GM12878 (cell line): Measurements from ENCODE around the gene SLCO3A1. TPM values are rescaled to one million over a fixed set of nuclear protein-coding genes. Genes with fewer than 3 reads are reported as not detected.

Source experiments
- ATAC-seq: fragments of 200-7000 bp; cut with Tn5 transposase; 3 replicates; pipeline ENCODE4 v1.9.1; 2020; ENCODE audit warnings: mild to moderate bottlenecking, moderate library complexity
- BruUV-seq: library from RNA; stranded (reverse); fragments of 400-500 nt; replicated peaks from 2 replicates; lab custom pipeline; 2021; lab: Mats Ljungman, UMichigan
- CTCF ChIA-PET: fragments of 300-600 bp; sonication (Branson Sonifier 250); formaldehyde crosslinking; extraction: SDS; loops from one replicate; lab custom pipeline; 2021; ENCODE audit warnings: inconsistent platforms; lab: Yijun Ruan, JAX
- POLR2A ChIA-PET: fragments of 350-600 bp; formaldehyde crosslinking; extraction: SDS; loops from one replicate; lab custom pipeline; 2021; ENCODE audit warnings: inconsistent platforms; lab: Charles Lee
- RAD21 ChIA-PET: fragments of 300-600 bp; sonication (Branson Sonifier 250); formaldehyde crosslinking; loops from one replicate; lab custom pipeline; 2023; ENCODE audit warnings: antibody characterized with exemption; ENCODE audit not compliant: unreplicated experiment; lab: Charles Lee
- SMC1A ChIA-PET: fragments of 300-600 bp; sonication (Branson Sonifier 250); formaldehyde crosslinking; loops from one replicate; lab custom pipeline; 2023; ENCODE audit not compliant: unreplicated experiment, uncharacterized antibody; lab: Charles Lee
- DNase-seq: peaks from one replicate; pipeline ENCODE4 v3.0.0-alpha.2; 2011; ENCODE audit warnings: low read depth, low spot score
- FAIRE-seq: peaks from 3 replicates; lab custom pipeline; 2011; peaks lifted over from hg19 to GRCh38; lab: Jason Lieb, UNC
- H2AFZ ChIP-seq: 2 replicates; pipeline ENCODE4 v1.6.0; 2011; ENCODE audit warnings: low read depth, low read length, control low read depth; ENCODE audit not compliant: control insufficient read depth
- H3K27ac ChIP-seq: 2 replicates; pipeline ENCODE4 v1.5.1; 2011; ENCODE audit warnings: control low read depth; ENCODE audit not compliant: control insufficient read depth, insufficient read depth
- H3K27me3 ChIP-seq, 2 experiments: replicated peaks in 1 of 2; 2 replicates each; pipeline versions ENCODE4 v1.6.0 to v1.6.1; 2011; ENCODE audit warnings: low read length in 1 of 2; ENCODE audit not compliant: control insufficient read depth in 2 of 2, insufficient read depth in 2 of 2
- H3K36me3 ChIP-seq, 2 experiments: 2 replicates each; pipeline ENCODE4 v1.5.1; 2011; ENCODE audit warnings: low read length in 1 of 2; ENCODE audit not compliant: control insufficient read depth in 2 of 2, insufficient read depth in 2 of 2
- H3K4me1 ChIP-seq: 2 replicates; pipeline ENCODE4 v1.6.1; 2011; ENCODE audit warnings: mild to moderate bottlenecking, low read length, moderate library complexity, mixed read lengths; ENCODE audit not compliant: control insufficient read depth, insufficient read depth
- H3K4me2 ChIP-seq: 2 replicates; pipeline ENCODE4 v1.6.0; 2011; ENCODE audit warnings: control low read depth; ENCODE audit not compliant: control insufficient read depth, insufficient read depth
- H3K4me3 ChIP-seq: fragments of 200-600 bp; sonication (generic); 2 replicates; pipeline ENCODE4 v1.5.1; 2016
- H3K79me2 ChIP-seq: 2 replicates; pipeline ENCODE4 v1.6.0; 2011; ENCODE audit warnings: low read length; ENCODE audit not compliant: control insufficient read depth, insufficient read depth
- H3K9ac ChIP-seq: 2 replicates; pipeline ENCODE4 v1.8.0; 2011; ENCODE audit warnings: low read length, control low read depth, mixed read lengths; ENCODE audit not compliant: control insufficient read depth, insufficient read depth
- H3K9me3 ChIP-seq: replicated peaks from 3 replicates; pipeline ENCODE4 v1.5.1; 2011; ENCODE audit warnings: mild to moderate bottlenecking, low read length; ENCODE audit not compliant: control insufficient read depth, insufficient read depth
- H4K20me1 ChIP-seq: 2 replicates; pipeline ENCODE4 v1.6.0; 2011; ENCODE audit not compliant: control insufficient read depth, insufficient read depth
- CHD1 ChIP-seq: IDR thresholded peaks from 2 replicates; pipeline ENCODE4 v1.6.1; 2012; ENCODE audit warnings: low read depth, low read length, improper control_type of control experiment
- CHD4 ChIP-seq: fragments of 200-600 bp; sonication (generic); IDR thresholded peaks from 2 replicates; pipeline ENCODE4 v1.6.1; 2016; ENCODE audit warnings: mild to moderate bottlenecking
- CREB1 ChIP-seq: IDR thresholded peaks from 2 replicates; pipeline ENCODE4 v1.6.1; 2012; ENCODE audit warnings: low read depth, mild to moderate bottlenecking, inconsistent platforms
- MLLT1 ChIP-seq: fragments of 450-650 bp; IDR thresholded peaks from 2 replicates; pipeline ENCODE4 v1.6.1; 2016; ENCODE audit warnings: mild to moderate bottlenecking
- PML ChIP-seq: IDR thresholded peaks from 2 replicates; pipeline ENCODE4 v1.6.1; 2012; ENCODE audit warnings: low read length, inconsistent platforms
- POLR2AphosphoS5 ChIP-seq: IDR thresholded peaks from 2 replicates; pipeline ENCODE4 v1.6.1; 2011; ENCODE audit warnings: mild to moderate bottlenecking, low read length, inconsistent platforms
- SPI1 ChIP-seq: IDR thresholded peaks from 2 replicates; pipeline ENCODE4 v1.6.1; 2011; ENCODE audit warnings: low read depth, mild to moderate bottlenecking, low read length, moderate library complexity, borderline replicate concordance; ENCODE audit not compliant: insufficient read depth
- SUPT20H ChIP-seq: IDR thresholded peaks from 2 replicates; pipeline ENCODE4 v1.6.1; 2011; ENCODE audit warnings: low read depth, mild to moderate bottlenecking, low read length, moderate library complexity, borderline replicate concordance; ENCODE audit not compliant: control insufficient read depth
- TAF1 ChIP-seq: IDR thresholded peaks from 2 replicates; pipeline ENCODE4 v1.6.1; 2011; ENCODE audit warnings: mild to moderate bottlenecking, low read depth, low read length, borderline replicate concordance
- ZBTB11 ChIP-seq: fragments of 450-650 bp; formaldehyde crosslinking; IDR thresholded peaks from 2 replicates; pipeline ENCODE4 v1.5.0; 2022; ENCODE audit warnings: mild to moderate bottlenecking, missing genetic modification characterization
- WGBS: methylation state at CpG from one replicate; pipeline ENCODE4 v1.1.6; 2016; ENCODE audit warnings: low lambda C conversion rate; ENCODE audit not compliant: insufficient replicate concordance, insufficient coverage; ENCODE audit errors: missing lambda C conversion rate; 5-methylcytosine and 5-hydroxymethylcytosine counted together
- in situ Hi-C: fragments of 300-500 bp; cut with MboI; formaldehyde crosslinking; loops from 9 replicates; pipeline ENCODE4 v1.14.3; 2018; ENCODE audit warnings: mixed read lengths
- intact Hi-C: fragments of 100-400 bp; cut with micrococcal nuclease; formaldehyde crosslinking; loops from one replicate; pipeline ENCODE4 v1.14.2; 2022; ENCODE audit not compliant: unreplicated experiment
- polyA plus RNA-seq, 11 experiments: library from polyadenylated mRNA; depleted of rRNA in 4 of 11; unstranded in 6 of 11; stranded (reverse) in 5 of 11; fragments of >200 nt; fragmentation: Nextera tagmentation in 4 of 11; fragmentation: Illumina TruSeq in 1 of 11; extraction: Ambion mirVana in 4 of 11; extraction: Trizol in 1 of 11; gene quantifications; 1 replicate in 1 of 11; 2 replicates in 10 of 11; pipeline versions ENCODE4 v1.2.1 to v1.2.3, GENCODE V29; 2011 to 2016; ENCODE audit warnings: inconsistent platforms in 2 of 11, missing spikeins in 2 of 11, low read depth in 1 of 11
- total RNA-seq, 4 experiments: library from RNA; depleted of rRNA in 3 of 4; stranded (reverse); fragments of >200 nt in 3 of 4; fragmentation: Illumina TruSeq in 1 of 4; extraction: Trizol in 1 of 4; gene quantifications; 2 replicates each; pipeline versions ENCODE4 v1.2.1 to v1.2.3, GENCODE V29; 2013 to 2021

The SLCO3A1 gene
- total and polyA plus RNA-seq, 10 of the 15 experiments (the other 5 are each of a cell fraction or from before 2014, with no cell fraction given): 0.05 to 5.9 (median 0.31) TPM

- FAIRE-seq: no peak
- H3K79me2 ChIP-seq: no peaks in the 10 kb centered on the region
- H3K4me1 ChIP-seq: no peaks in the 10 kb centered on the region
- BruUV-seq: no TSS peak
- ChIA-PET CTCF (no interaction called here), POLR2A (interaction anchor here (0.6 kb wide), 1 partner anchor 10 kb away, joined by 4 read pairs; no protein-coding TSS in a partner anchor), RAD21 (no interaction called here), SMC1A (no interaction called here)
- TF ChIP-seq POLR2AphosphoS5 (no peak), SPI1 (no peak), CHD1 (no peak)
- no peaks in the 10 kb centered on the region for H3K36me3 ChIP-seq
- H3K9ac ChIP-seq: no peak overlapping the region
- intact Hi-C loops: no loop called here
- 29% methylated on average over 14 of the region's 15 CpGs for WGBS
- no peaks in the 10 kb centered on the region for H3K9me3 ChIP-seq
- H2AFZ ChIP-seq: no peak overlapping the region
- no peak for ATAC-seq
- H3K4me3 ChIP-seq: no peak overlapping the region
- in situ Hi-C loops: no loop called here
- H4K20me1 ChIP-seq: no peaks in the 10 kb centered on the region
- H3K4me2 ChIP-seq: no peak overlapping the region
- H3K27me3 ChIP-seq: no peaks in the 10 kb centered on the region
- no peak for DNase-seq
- no peak overlapping the region for H3K27ac ChIP-seq
Measured at GRCh38 chr15:91872356-91873137, 19.0 kb downstream of the SLCO3A1 start.

GRCh38 chr15:91873138-91873536, 19.6 kb downstream of the SLCO3A1 start:
- H3K4me2 ChIP-seq: no peak overlapping the region
- ChIA-PET SMC1A (no interaction called here), CTCF (no interaction called here), RAD21 (no interaction called here), POLR2A (interaction anchor here (0.6 kb wide), 1 partner anchor 9 kb away, joined by 4 read pairs; no protein-coding TSS in a partner anchor)
- H3K36me3 ChIP-seq: no peaks in the 10 kb centered on the region
- BruUV-seq: no TSS peak
- H3K4me3 ChIP-seq: no peak overlapping the region
- H3K9ac ChIP-seq: no peak overlapping the region
- DNase-seq: no peak
- no peaks in the 10 kb centered on the region for H3K79me2 ChIP-seq
- TF ChIP-seq TAF1 (no peak), CREB1 (no peak), CHD1 (no peak), PML (no peak), ZBTB11 (no peak), MLLT1 (no peak), SUPT20H (no peak), CHD4 (no peak)
- H3K4me1 ChIP-seq: no peaks in the 10 kb centered on the region
- H3K27ac ChIP-seq: no peak overlapping the region
- H4K20me1 ChIP-seq: no peaks in the 10 kb centered on the region
- in situ Hi-C loops (no loop called here), intact Hi-C loops (no loop called here)
- peak; percentile 52 for ATAC-seq
- WGBS: 41% methylated on average over 3 of the region's 3 CpGs
- no peak for FAIRE-seq
- H3K27me3 ChIP-seq: no peaks in the 10 kb centered on the region
- no peaks in the 10 kb centered on the region for H3K9me3 ChIP-seq
- H2AFZ ChIP-seq: no peak overlapping the region
